ENCODE data around the gene ZNF438. TPM values are rescaled to one million over a fixed set of nuclear protein-coding genes. Genes with fewer than 3 reads are reported as not detected.

The ZNF438 gene
- polyA plus RNA-seq, 3 donors, result 5.4 to 11.1 (median 9.3) TPM

DNA sequence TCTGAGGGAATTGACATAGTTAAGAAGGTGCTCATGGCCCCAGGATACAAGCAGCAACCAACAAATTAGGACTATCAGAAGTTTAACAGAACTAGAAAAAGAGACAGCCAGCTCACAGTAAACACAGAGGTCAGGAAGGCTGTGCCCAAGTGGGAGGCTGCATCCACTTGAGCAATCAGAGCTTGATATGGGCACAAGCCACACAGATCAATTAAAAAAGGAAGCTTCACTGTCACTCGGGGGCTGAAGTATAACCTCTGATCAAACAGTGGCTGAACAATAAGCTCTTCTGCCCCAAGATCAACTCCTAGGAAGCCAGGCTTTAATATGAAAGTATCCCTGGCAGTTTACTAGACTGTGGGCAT, 40.0 kb downstream of the ZNF438 start:
- H3K36me3 ChIP-seq (replicated peaks in 1 of 2; ENCODE audit: control insufficient read depth in 1 of 2, insufficient read depth in 2 of 2, low read length in 2 of 2), result peaks cover 2 to 14% of the 10 kb centered on the region in 2 donors
- WGBS (ENCODE audit: insufficient coverage), result 0% methylated on average over 1 of the region's 1 CpG
- peaks cover 48 to 68% of the 10 kb centered on the region in 2 donors for H3K4me1 ChIP-seq (ENCODE audit: control insufficient read depth in 1 of 2, insufficient read depth in 2 of 2, low read length in 2 of 2)
- H2AFZ ChIP-seq (ENCODE audit: insufficient read depth, low read depth, low read length, poor library complexity, severe bottlenecking), result peak overlapping the region; percentile 8
- no peaks in the 10 kb centered on the region for H3K27me3 ChIP-seq (ENCODE audit: control insufficient read depth in 2 of 2, insufficient read depth in 2 of 2, low read length in 2 of 2)
- peaks cover 18 to 37% of the 10 kb centered on the region in 2 donors for H3K36me3 Mint-ChIP-seq
- peaks cover 68% of the 10 kb centered on the region for H3K4me1 Mint-ChIP-seq
- H3K4me2 ChIP-seq (replicated peaks; ENCODE audit: extremely low read depth, low read length, poor library complexity, severe bottlenecking), result peak overlapping the region; percentile 10
- H3K4me3 Mint-ChIP-seq, result peak overlapping the region in 1 of 2 donors; percentile 5
- TF ChIP-seq, protein P1, sequence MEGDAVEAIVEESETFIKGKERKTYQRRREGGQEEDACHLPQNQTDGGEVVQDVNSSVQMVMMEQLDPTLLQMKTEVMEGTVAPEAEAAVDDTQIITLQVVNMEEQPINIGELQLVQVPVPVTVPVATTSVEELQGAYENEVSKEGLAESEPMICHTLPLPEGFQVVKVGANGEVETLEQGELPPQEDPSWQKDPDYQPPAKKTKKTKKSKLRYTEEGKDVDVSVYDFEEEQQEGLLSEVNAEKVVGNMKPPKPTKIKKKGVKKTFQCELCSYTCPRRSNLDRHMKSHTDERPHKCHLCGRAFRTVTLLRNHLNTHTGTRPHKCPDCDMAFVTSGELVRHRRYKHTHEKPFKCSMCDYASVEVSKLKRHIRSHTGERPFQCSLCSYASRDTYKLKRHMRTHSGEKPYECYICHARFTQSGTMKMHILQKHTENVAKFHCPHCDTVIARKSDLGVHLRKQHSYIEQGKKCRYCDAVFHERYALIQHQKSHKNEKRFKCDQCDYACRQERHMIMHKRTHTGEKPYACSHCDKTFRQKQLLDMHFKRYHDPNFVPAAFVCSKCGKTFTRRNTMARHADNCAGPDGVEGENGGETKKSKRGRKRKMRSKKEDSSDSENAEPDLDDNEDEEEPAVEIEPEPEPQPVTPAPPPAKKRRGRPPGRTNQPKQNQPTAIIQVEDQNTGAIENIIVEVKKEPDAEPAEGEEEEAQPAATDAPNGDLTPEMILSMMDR (IDR thresholded peaks at IDR 0.05), result no peak
- no peaks in the 10 kb centered on the region for H4K20me1 ChIP-seq (ENCODE audit: insufficient read depth, low read length)
- no peak for DNase-seq
- H3K27me3 Mint-ChIP-seq (ENCODE audit: low read depth in 3 of 3), result no peaks in the 10 kb centered on the region
- H3K9me3 Mint-ChIP-seq, result peaks cover 2 to 17% (median 13%) of the 10 kb centered on the region in 7 donors
- no peak overlapping the region for H3K9ac ChIP-seq (ENCODE audit: insufficient read depth, low read length, poor library complexity, severe bottlenecking)
- peak overlapping the region; percentile 57 to 91 (median 77) for H3K27ac Mint-ChIP-seq
- peak overlapping the region in 1 of 3 experiments; percentile 18 for H3K4me3 ChIP-seq (replicated peaks in 1 of 3; ENCODE audit: low read depth in 2 of 3, low read length in 3 of 3)
- intact Hi-C loops (cut with micrococcal nuclease), result no loop called here
- H3K79me2 ChIP-seq (ENCODE audit: insufficient read depth, low read length), result peaks cover 99% of the 10 kb centered on the region
- H3K27ac ChIP-seq (ENCODE audit: low read depth in 1 of 2, low read length in 2 of 2), result peak overlapping the region; percentile 4 to 48
- H3K9me3 ChIP-seq (replicated peaks in 1 of 2; ENCODE audit: control insufficient read depth in 1 of 2, insufficient read depth in 1 of 2, low read length in 2 of 2), result peaks cover 0 to 10% of the 10 kb centered on the region in 2 donors

DNA sequence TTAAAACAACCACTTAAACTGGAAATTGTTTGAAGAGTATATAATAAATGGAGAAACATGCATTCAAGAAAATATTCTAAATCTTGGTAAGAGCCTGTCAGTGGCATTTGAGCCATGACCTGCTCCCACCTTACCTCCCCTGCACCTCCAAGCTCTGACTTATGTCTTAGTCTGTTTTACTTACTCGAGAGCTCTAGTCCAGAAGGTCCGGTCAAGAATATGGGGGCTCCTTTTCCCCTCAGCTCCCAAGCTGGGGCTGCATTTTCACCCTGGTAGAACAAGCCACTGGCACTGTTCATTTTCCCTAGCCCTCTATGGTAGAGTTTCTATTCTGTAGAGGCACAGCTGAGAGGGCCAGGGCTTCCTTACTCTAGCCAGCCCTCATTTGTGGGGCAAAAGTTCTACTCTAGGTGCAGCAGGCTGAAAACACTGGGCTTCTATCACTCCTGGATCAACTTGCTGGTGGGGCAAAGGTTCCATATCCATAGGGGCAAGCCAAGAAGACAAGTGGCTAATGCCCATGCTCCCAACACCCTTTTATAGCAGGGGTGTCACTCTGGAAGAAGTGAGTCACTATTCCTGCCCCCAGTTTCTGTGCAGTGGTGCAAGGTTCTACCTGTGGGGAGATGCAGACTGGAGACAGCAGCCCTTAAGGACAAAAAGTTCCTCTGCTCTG, 40.6 kb downstream of the ZNF438 start:
- Histone ChIP-seq H4K20me1 (ENCODE audit: insufficient read depth, low read length) (no peaks in the 10 kb centered on the region), H3K27me3 (ENCODE audit: control insufficient read depth in 2 of 2, insufficient read depth in 2 of 2, low read length in 2 of 2) (no peaks in the 10 kb centered on the region), H2AFZ (ENCODE audit: insufficient read depth, low read depth, low read length, poor library complexity, severe bottlenecking) (peak overlapping the region; percentile 8), H3K9ac (ENCODE audit: insufficient read depth, low read length, poor library complexity, severe bottlenecking) (no peak overlapping the region), H3K4me2 (replicated peaks; ENCODE audit: extremely low read depth, low read length, poor library complexity, severe bottlenecking) (peak overlapping the region; percentile 10), H3K9me3 (replicated peaks in 1 of 2; ENCODE audit: control insufficient read depth in 1 of 2, insufficient read depth in 1 of 2, low read length in 2 of 2) (peaks cover 0 to 10% of the 10 kb centered on the region in 2 donors), H3K4me3 (replicated peaks in 1 of 3; ENCODE audit: low read depth in 2 of 3, low read length in 3 of 3) (peak overlapping the region in 1 of 3 experiments; percentile 18), H3K36me3 (replicated peaks in 1 of 2; ENCODE audit: control insufficient read depth in 1 of 2, insufficient read depth in 2 of 2, low read length in 2 of 2) (peaks cover 2 to 14% of the 10 kb centered on the region in 2 donors), H3K79me2 (ENCODE audit: insufficient read depth, low read length) (peaks cover 99% of the 10 kb centered on the region), H3K4me1 (ENCODE audit: control insufficient read depth in 1 of 2, insufficient read depth in 2 of 2, low read length in 2 of 2) (peaks cover 53 to 68% of the 10 kb centered on the region in 2 donors), H3K27ac (ENCODE audit: low read depth in 1 of 2, low read length in 2 of 2) (peak overlapping the region; percentile 15 to 48)
- Mint-ChIP-seq H3K4me1 (peaks cover 67% of the 10 kb centered on the region), H3K9me3 (peaks cover 2 to 17% (median 13%) of the 10 kb centered on the region in 7 donors), H3K4me3 (no peak overlapping the region), H3K36me3 (peaks cover 18 to 37% of the 10 kb centered on the region in 2 donors), H3K27ac (peak overlapping the region; percentile 57 to 91 (median 77)), H3K27me3 (ENCODE audit: low read depth in 3 of 3) (no peaks in the 10 kb centered on the region)
- TF ChIP-seq, protein P1 (IDR thresholded peaks at IDR 0.05), result no peak
- intact Hi-C loops (cut with micrococcal nuclease), result no loop called here
- DNase-seq, result no peak
- no CpG with 5 or more reads among the region's 2 CpGs for WGBS (ENCODE audit: insufficient coverage)
